ENCODE data around the gene SNF8. TPM values are rescaled to one million over a fixed set of nuclear protein-coding genes. Genes with fewer than 3 reads are reported as not detected.
A peak's percentile ranks its signal among the peaks of the same experiment; 100 is the strongest.

Gene SNF8
- total and polyA plus RNA-seq, 2 of the 4 experiments (the other 2 are of a cell fraction) = 171 to 181 TPM

DNA sequence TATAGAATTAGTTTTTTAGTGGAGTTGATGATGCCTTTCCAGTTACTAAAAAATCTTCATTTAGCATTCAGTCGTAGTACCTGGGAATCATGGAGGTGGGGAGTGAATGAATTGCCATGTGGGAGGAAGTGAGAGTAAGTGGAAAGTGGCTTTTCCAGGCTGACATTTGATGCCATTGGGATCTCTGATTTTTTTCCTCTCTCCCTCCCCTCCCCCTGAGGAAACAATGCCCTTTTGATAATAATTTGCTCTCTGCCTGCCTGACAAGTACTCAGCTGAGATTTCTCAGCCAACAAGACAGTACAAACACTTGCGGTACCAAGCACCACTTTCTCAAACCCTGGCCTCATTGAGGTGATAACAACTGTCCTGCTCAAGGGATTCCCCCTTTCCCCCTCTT is 34.3 kb downstream of the SNF8 start:
- WGBS, 2 experiments (ENCODE audit: extremely low coverage in 2 of 2, insufficient read length in 1 of 2) = no CpG with 5 or more reads among the region's 2 CpGs
- no peak overlapping the region for H3K4ac ChIP-seq (ENCODE audit: low read depth, low read length)
- DNase-seq (no peak), ATAC-seq (ENCODE audit: low read depth) (no peak)
- ChIA-PET CTCF (no interaction called here), POLR2A (ENCODE audit: unreplicated experiment) (no interaction called here)
- H3K4me2 ChIP-seq (ENCODE audit: low read depth, low read length) = peak overlapping the region; percentile 99
- H4K8ac ChIP-seq (ENCODE audit: low read depth in 2 of 2, low read length in 2 of 2) = no peak overlapping the region
- no peak overlapping the region for H3K4me3 ChIP-seq (ENCODE audit: insufficient read depth, low read depth, low read length)
- H3K23ac ChIP-seq (ENCODE audit: low read depth, low read length) = peak overlapping the region; percentile 41; the same call in 1 of the 2 replicates
- H2AK9ac ChIP-seq (replicated peaks; ENCODE audit: low read depth, low read length, poor library complexity) = no peak overlapping the region
- H2AFZ ChIP-seq (replicated peaks; ENCODE audit: low read length, poor library complexity) = no peak overlapping the region
- H3K36me3 ChIP-seq (ENCODE audit: control insufficient read depth, insufficient read depth, low read length) = peaks cover 28% of the 10 kb centered on the region
- H2BK20ac ChIP-seq (ENCODE audit: low read depth, low read length) = no peak overlapping the region
- H3K27ac ChIP-seq (ENCODE audit: insufficient read depth, low read length) = no peak overlapping the region
- H4K5ac ChIP-seq (ENCODE audit: low read depth, low read length) = no peak overlapping the region
- H3K4me1 ChIP-seq (ENCODE audit: control insufficient read depth, insufficient read depth, low read length) = peaks cover 16% of the 10 kb centered on the region
- no peak overlapping the region for H3K9ac ChIP-seq (ENCODE audit: low read depth, low read length)
- H3K9me3 ChIP-seq (ENCODE audit: control insufficient read depth, insufficient read depth, low read length) = no peaks in the 10 kb centered on the region
- no peak overlapping the region for H2BK15ac ChIP-seq (ENCODE audit: low read depth, low read length)
- no TSS peak for BruUV-seq (replicated peaks)
- no peak overlapping the region for H2BK120ac ChIP-seq (ENCODE audit: low read depth, low read length)
- peaks cover 57% of the 10 kb centered on the region for H4K20me1 ChIP-seq (ENCODE audit: insufficient read depth, low read length)
- no peak overlapping the region for H3K18ac ChIP-seq (ENCODE audit: low read depth, low read length)
- TF ChIP-seq, protein P1, sequence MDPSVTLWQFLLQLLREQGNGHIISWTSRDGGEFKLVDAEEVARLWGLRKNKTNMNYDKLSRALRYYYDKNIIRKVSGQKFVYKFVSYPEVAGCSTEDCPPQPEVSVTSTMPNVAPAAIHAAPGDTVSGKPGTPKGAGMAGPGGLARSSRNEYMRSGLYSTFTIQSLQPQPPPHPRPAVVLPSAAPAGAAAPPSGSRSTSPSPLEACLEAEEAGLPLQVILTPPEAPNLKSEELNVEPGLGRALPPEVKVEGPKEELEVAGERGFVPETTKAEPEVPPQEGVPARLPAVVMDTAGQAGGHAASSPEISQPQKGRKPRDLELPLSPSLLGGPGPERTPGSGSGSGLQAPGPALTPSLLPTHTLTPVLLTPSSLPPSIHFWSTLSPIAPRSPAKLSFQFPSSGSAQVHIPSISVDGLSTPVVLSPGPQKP (IDR thresholded peaks at IDR 0.05; ENCODE audit: borderline replicate concordance, low read depth, low read length) = no peak
- no peak for TF ChIP-seq SMC3 (IDR thresholded peaks at IDR 0.05; ENCODE audit: low read depth, low read length)
- TF ChIP-seq BHLHE40 (IDR thresholded peaks at IDR 0.05; ENCODE audit: low read depth, low read length) = no peak
- TF ChIP-seq MXI1 (IDR thresholded peaks at IDR 0.05; ENCODE audit: borderline replicate concordance, low read depth, low read length) = no peak
- TF ChIP-seq CHD1 (IDR thresholded peaks at IDR 0.05; ENCODE audit: low read depth, low read length) = no peak
- TF ChIP-seq CEBPB (IDR thresholded peaks at IDR 0.05; ENCODE audit: low read depth, low read length) = no peak
- no peak for TF ChIP-seq NFE2L2 (IDR thresholded peaks at IDR 0.05; ENCODE audit: low read depth, low read length)
- no peak for TF ChIP-seq FOS (IDR thresholded peaks at IDR 0.05; ENCODE audit: low read depth, low read length)
- no peak for TF ChIP-seq RAD21 (IDR thresholded peaks at IDR 0.05; ENCODE audit: low read length)
- TF ChIP-seq RFX5 (IDR thresholded peaks at IDR 0.05; ENCODE audit: low read depth, low read length) = no peak
- TF ChIP-seq MAFK (IDR thresholded peaks at IDR 0.05; ENCODE audit: low read depth, low read length) = no peak
- TF ChIP-seq MAZ (IDR thresholded peaks at IDR 0.05; ENCODE audit: borderline replicate concordance, low read depth, low read length) = no peak
- no peak for TF ChIP-seq CTCF (conservative IDR thresholded peaks at IDR 0.05; ENCODE audit: low read depth, low read length)
- no peak for TF ChIP-seq POLR2A (IDR thresholded peaks at IDR 0.05; ENCODE audit: low read depth, low read length)
- no peak for TF ChIP-seq RCOR1 (IDR thresholded peaks at IDR 0.05; ENCODE audit: insufficient replicate concordance, low read length)
- TF ChIP-seq, protein P2, sequence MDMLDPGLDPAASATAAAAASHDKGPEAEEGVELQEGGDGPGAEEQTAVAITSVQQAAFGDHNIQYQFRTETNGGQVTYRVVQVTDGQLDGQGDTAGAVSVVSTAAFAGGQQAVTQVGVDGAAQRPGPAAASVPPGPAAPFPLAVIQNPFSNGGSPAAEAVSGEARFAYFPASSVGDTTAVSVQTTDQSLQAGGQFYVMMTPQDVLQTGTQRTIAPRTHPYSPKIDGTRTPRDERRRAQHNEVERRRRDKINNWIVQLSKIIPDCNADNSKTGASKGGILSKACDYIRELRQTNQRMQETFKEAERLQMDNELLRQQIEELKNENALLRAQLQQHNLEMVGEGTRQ (IDR thresholded peaks at IDR 0.05; ENCODE audit: low read depth, low read length) = no peak
- H2BK5ac ChIP-seq (ENCODE audit: low read depth, low read length, poor library complexity, severe bottlenecking) = no peak overlapping the region
- H3K14ac ChIP-seq (replicated peaks; ENCODE audit: low read depth, low read length) = no peak overlapping the region
- 0 out of 2 replicates have a peak overlapping the region, but pooled peaks have one; percentile 21 for H2AK5ac ChIP-seq (ENCODE audit: low read depth, low read length)
- H3K56ac ChIP-seq (ENCODE audit: extremely low read depth, insufficient read depth, low read length) = no peak overlapping the region
- H3K79me1 ChIP-seq (ENCODE audit: low read depth in 1 of 2, low read length in 2 of 2) = peaks cover 15 to 64% of the 10 kb centered on the region in 2 experiments
- intact Hi-C loops (cut with micrococcal nuclease) = no loop called here
- in situ Hi-C loops (cut with MboI; ENCODE audit: low sequenced_read_pairs) = no loop called here
- no peak overlapping the region for H4K91ac ChIP-seq (ENCODE audit: insufficient read depth, low read depth, low read length)
- H3K27me3 ChIP-seq (ENCODE audit: control insufficient read depth, insufficient read depth, low read length) = no peaks in the 10 kb centered on the region
- peaks cover 23% of the 10 kb centered on the region for H3K9me1 ChIP-seq (ENCODE audit: insufficient read depth, low read length)
- dilution Hi-C loops (cut with HindIII; ENCODE audit: low sequenced_read_pairs, unreplicated experiment) = loop anchor here (25.0 kb wide), 1 partner anchor 127 kb away; no protein-coding TSS in a partner anchor
